ENCODE data around the gene PLEKHJ1.

The PLEKHJ1 gene

DNA sequence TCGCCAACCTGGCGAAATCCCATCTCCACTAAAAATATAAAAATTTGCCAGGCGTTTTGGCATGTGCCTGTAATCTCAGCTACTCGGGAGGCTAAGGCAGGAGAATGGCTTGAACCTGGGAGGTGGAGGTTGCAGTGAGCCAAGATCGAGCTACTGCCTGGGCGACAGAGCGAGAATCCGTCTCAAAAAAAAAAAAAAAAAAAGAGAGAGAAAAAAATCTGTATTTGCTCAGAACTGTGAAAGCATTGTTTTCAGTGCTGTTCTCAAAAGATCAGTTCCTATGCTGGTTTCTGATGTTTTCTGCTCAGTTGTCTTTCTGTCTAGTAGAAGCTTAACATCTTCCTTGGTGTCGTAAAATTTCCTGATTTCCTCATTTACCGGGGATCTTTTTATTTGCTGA, 3.0 kb upstream of the PLEKHJ1 start:
- H3K9ac ChIP-seq (ENCODE audit: low read depth, low read length) = peak overlapping the region; percentile 24; the same call in 1 of the 2 replicates
- peaks cover 6% of the 10 kb centered on the region; the same call in 1 of the 2 replicates for H3K36me3 ChIP-seq (ENCODE audit: insufficient read depth, low read length)
- peaks cover 20% of the 10 kb centered on the region for H3K4me1 ChIP-seq (ENCODE audit: insufficient read depth, low read length)
- no peaks in the 10 kb centered on the region for H3K9me3 ChIP-seq (ENCODE audit: control insufficient read depth, insufficient read depth, low read length)

DNA sequence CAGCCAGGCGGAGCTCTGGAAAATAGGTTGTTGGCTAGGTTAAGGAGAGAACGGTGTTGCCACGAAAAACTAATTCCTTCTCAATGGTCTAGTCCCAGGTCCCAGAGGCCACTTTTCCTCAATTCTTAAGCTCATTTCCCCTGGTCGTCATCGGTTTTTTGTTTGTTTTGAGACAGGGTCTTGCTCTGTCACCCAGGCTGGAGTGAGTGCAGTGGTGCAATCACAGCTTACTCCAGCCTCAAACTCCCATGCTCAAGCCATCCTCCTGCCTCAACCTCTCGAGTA, 1.7 kb upstream of the PLEKHJ1 start:
- no peaks in the 10 kb centered on the region for H3K9me3 ChIP-seq (ENCODE audit: control insufficient read depth, insufficient read depth, low read length)
- H3K36me3 ChIP-seq (ENCODE audit: insufficient read depth, low read length) = no peaks in the 10 kb centered on the region; the same call in 1 of the 2 replicates
- H3K9ac ChIP-seq (ENCODE audit: low read depth, low read length) = peak overlapping the region; percentile 90; the same call in 1 of the 2 replicates
- H3K4me1 ChIP-seq (ENCODE audit: insufficient read depth, low read length) = peaks cover 20% of the 10 kb centered on the region

- H3K9ac ChIP-seq (ENCODE audit: low read depth, low read length) = peak overlapping the region; percentile 90
- no peaks in the 10 kb centered on the region; the same call in 1 of the 2 replicates for H3K36me3 ChIP-seq (ENCODE audit: insufficient read depth, low read length)
- no peaks in the 10 kb centered on the region for H3K9me3 ChIP-seq (ENCODE audit: control insufficient read depth, insufficient read depth, low read length)
- peaks cover 20% of the 10 kb centered on the region for H3K4me1 ChIP-seq (ENCODE audit: insufficient read depth, low read length)
Measured at GRCh38 chr19:2237051-2237868, 1.1 kb upstream of the PLEKHJ1 start.

DNA sequence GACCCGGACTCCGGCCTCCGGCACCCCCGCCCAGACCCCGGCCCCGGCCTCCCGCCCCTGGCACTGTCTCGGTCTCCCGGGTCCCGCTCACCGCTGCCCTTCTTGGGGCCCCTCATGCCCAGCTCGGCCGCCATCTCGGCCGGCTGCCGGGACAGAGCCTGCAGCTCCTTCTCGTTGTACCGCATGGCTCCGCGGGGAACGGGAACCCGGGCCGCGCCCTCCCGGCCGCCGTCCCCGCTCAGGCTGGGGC, 140 bp downstream of the PLEKHJ1 start:
- H3K4me1 ChIP-seq (ENCODE audit: insufficient read depth, low read length) = peaks cover 19% of the 10 kb centered on the region
- no peaks in the 10 kb centered on the region; the same call in 1 of the 2 replicates for H3K36me3 ChIP-seq (ENCODE audit: insufficient read depth, low read length)
- peak overlapping the region; percentile 90; the same call in 1 of the 2 replicates for H3K9ac ChIP-seq (ENCODE audit: low read depth, low read length)
- H3K9me3 ChIP-seq (ENCODE audit: control insufficient read depth, insufficient read depth, low read length) = no peaks in the 10 kb centered on the region

DNA sequence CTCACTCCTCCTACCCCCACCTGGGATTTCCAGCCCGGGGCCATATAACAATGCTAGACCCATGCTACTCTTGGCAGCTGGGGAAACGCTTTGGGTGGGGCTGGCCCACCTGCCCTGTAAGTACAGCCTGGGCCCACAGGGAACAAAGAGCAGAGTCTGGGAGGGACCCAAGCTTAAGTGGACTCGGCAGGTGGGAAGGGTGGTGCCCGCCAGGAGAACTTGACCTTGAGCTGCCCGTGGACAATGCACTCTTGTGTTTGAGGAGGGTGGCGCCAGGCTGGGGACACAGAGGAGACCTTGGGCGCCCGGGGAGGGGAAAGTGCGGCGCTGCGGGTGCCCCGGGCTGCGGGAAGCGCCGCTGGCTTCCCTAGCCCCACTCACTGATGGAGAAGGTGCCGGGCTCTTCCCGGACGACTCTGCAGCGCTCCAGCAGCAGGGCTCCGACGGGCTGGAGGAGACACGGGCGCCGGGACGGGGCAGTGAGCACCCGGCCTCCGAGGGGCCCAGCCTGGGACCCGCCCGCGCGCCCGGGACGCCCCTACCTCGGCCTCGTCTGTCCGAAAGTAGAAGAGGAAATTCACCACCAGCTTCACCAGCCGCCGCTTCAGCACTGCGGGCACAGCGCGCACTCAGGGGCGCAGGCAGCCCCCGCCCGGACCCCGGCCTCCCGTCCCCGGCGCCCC, 607 bp downstream of the PLEKHJ1 start:
- no peaks in the 10 kb centered on the region; the same call in 1 of the 2 replicates for H3K36me3 ChIP-seq (ENCODE audit: insufficient read depth, low read length)
- H3K9ac ChIP-seq (ENCODE audit: low read depth, low read length) = peak overlapping the region; percentile 90
- H3K4me1 ChIP-seq (ENCODE audit: insufficient read depth, low read length) = peaks cover 14% of the 10 kb centered on the region
- H3K9me3 ChIP-seq (ENCODE audit: control insufficient read depth, insufficient read depth, low read length) = no peaks in the 10 kb centered on the region

DNA sequence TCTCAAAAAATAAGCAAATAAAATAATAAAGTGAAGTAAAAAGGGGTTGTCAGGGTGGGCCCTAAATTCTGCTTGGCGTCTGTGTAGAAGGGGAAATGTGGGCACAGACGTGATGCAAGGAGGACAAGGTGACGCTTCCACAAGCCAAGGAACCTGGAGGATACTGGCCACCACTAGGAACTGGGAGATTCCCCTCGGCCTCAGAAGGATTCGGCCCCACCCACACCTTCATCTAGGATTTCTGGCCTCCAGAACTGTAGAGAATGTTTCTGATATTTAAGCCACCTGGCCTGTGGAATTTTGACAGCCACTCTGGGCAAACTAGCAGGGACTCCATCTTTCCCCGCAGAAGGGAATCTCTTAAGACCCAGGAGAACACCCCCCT, 1.1 kb downstream of the PLEKHJ1 start:
- peak overlapping the region; percentile 90 for H3K9ac ChIP-seq (ENCODE audit: low read depth, low read length)
- peaks cover 11% of the 10 kb centered on the region for H3K4me1 ChIP-seq (ENCODE audit: insufficient read depth, low read length)
- H3K36me3 ChIP-seq (ENCODE audit: insufficient read depth, low read length) = no peaks in the 10 kb centered on the region; the same call in 1 of the 2 replicates
- H3K9me3 ChIP-seq (ENCODE audit: control insufficient read depth, insufficient read depth, low read length) = no peaks in the 10 kb centered on the region

DNA sequence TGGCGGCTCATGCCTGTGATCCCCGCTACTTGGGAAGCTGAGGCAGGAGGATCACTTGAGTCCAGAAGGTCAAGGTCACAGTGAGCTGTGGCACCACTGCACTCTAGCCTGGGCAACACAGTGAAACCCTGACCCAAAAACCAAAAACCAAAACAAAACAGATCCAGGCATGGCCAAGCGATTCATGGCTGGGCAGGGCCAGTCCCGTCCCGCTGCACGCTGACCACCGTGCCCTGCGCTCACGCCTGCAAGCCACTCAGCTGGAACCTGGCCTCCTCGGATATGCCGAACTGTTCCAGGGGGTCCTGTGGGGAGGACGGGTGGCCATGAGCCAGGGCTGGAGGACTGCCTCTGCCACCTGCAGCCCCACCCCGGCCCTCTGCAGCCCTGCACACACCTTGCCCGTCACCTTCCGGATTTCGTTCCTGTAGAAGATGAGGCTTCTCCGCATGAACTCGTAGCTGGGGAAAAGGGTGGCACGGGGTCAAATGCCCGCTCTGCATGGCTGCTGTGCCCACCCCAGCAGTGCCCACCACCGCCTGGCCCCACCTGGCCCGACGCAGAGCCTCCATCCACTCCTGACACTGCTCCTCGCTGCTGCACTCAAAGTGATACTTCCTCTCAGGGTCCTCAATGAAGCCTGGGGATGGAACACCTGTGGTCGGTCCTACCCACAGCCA, 2.4 kb downstream of the PLEKHJ1 start:
- Histone ChIP-seq H3K9ac (ENCODE audit: low read depth, low read length) (no peak overlapping the region), H3K9me3 (ENCODE audit: control insufficient read depth, insufficient read depth, low read length) (no peaks in the 10 kb centered on the region), H3K4me1 (ENCODE audit: insufficient read depth, low read length) (0 out of 2 replicates have a peak, but pooled peaks cover 6% of the 10 kb centered on the region), H3K36me3 (ENCODE audit: insufficient read depth, low read length) (no peaks in the 10 kb centered on the region; the same call in 1 of the 2 replicates)

DNA sequence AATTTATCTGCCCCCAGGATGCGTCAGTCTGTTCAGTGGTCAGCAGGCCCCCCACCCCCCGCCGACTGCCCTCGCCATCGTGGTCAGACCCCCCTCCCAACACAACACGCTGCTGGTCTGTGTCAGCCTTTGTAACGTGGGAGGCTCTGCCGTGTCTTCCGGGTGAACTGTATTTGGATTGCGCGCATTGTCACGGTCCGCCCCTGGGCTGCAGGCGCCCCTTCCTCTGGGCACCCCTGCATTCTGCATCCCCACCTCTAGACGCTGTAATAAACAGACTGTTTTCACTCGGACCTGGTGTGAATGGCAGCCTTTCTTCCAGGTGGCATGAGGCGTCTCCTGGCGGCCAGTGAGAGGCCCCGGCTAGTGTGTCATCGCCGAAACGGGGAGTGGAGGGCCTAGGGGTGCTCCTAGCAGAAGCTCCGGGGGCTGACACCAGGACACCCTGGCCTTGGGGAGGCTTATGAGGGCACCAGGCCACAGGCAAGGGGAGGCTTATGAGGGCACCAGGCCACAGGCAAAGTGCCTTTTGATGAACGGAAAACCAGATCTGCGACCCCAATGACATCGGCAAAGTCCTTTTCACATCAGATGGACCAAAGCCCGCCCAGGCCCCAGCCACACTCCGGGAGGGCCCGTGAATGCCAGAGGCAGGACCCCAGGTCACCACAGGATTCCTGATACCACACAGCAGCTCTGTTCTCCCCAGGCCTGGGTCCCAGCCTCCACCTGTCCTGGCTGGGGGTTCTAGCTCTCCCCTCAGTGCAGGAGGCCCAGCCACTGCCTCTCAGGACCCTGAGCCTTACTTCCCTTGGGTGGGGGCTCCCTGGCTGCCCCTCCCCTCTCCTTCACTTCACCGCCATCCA, 3.6 kb downstream of the PLEKHJ1 start:
- no peaks in the 10 kb centered on the region for H3K4me1 ChIP-seq (ENCODE audit: insufficient read depth, low read length)
- no peaks in the 10 kb centered on the region for H3K9me3 ChIP-seq (ENCODE audit: control insufficient read depth, insufficient read depth, low read length)
- no peak overlapping the region for H3K9ac ChIP-seq (ENCODE audit: low read depth, low read length)
- H3K36me3 ChIP-seq (ENCODE audit: insufficient read depth, low read length) = no peaks in the 10 kb centered on the region; the same call in 1 of the 2 replicates

DNA sequence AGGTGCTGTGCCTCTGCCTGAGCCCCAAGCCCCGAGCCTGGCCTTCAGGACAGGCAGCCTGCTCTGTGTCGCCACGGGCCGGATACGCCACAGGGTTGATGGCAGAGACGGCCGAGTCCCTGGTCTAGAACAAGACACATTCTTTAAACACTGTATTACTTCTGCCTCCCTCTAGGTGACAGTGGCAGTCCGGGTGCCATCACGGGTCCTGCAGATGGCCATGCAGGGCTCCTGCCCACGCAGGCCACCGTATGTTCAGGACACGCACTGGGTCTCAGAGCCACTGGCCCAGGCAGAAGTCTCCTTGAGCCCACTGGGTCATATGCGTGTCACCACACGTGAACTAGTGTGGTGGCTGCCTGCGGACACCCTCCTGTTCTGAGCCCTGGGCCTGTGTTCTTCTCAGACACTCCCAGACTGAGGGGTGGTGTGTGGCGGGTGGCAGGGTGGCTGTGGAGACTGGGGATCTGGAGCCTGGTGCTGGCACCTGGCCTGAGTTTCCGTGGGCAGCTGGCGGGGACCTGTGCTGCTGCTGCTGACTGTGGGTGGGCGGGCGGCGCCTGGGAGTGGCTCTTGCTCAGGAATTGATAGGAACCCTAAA, 4.4 kb downstream of the PLEKHJ1 start:
- Histone ChIP-seq H3K4me1 (ENCODE audit: insufficient read depth, low read length) (no peaks in the 10 kb centered on the region), H3K36me3 (ENCODE audit: insufficient read depth, low read length) (no peaks in the 10 kb centered on the region; the same call in 1 of the 2 replicates), H3K9ac (ENCODE audit: low read depth, low read length) (no peak overlapping the region)

GRCh38 chr19:2230807-2231533, 5.2 kb downstream of the PLEKHJ1 start:
- Histone ChIP-seq H3K36me3 (ENCODE audit: insufficient read depth, low read length) (peaks cover under 1% of the 10 kb centered on the region; the same call in 1 of the 2 replicates), H3K4me1 (ENCODE audit: insufficient read depth, low read length) (no peaks in the 10 kb centered on the region), H3K9me3 (ENCODE audit: control insufficient read depth, insufficient read depth, low read length) (no peaks in the 10 kb centered on the region), H3K9ac (ENCODE audit: low read depth, low read length) (no peak overlapping the region)

More for the DNA sequence above, 4.4 kb downstream of the PLEKHJ1 start:
- H3K9me3 ChIP-seq (ENCODE audit: control insufficient read depth, insufficient read depth, low read length) = no peaks in the 10 kb centered on the region

GRCh38 chr19:2230033-2230531, 6.0 kb downstream of the PLEKHJ1 start:
- Histone ChIP-seq H3K36me3 (ENCODE audit: insufficient read depth, low read length) (peaks cover 4% of the 10 kb centered on the region; the same call in 1 of the 2 replicates), H3K4me1 (ENCODE audit: insufficient read depth, low read length) (no peaks in the 10 kb centered on the region), H3K9me3 (ENCODE audit: control insufficient read depth, insufficient read depth, low read length) (no peaks in the 10 kb centered on the region), H3K9ac (ENCODE audit: low read depth, low read length) (no peak overlapping the region)

DNA sequence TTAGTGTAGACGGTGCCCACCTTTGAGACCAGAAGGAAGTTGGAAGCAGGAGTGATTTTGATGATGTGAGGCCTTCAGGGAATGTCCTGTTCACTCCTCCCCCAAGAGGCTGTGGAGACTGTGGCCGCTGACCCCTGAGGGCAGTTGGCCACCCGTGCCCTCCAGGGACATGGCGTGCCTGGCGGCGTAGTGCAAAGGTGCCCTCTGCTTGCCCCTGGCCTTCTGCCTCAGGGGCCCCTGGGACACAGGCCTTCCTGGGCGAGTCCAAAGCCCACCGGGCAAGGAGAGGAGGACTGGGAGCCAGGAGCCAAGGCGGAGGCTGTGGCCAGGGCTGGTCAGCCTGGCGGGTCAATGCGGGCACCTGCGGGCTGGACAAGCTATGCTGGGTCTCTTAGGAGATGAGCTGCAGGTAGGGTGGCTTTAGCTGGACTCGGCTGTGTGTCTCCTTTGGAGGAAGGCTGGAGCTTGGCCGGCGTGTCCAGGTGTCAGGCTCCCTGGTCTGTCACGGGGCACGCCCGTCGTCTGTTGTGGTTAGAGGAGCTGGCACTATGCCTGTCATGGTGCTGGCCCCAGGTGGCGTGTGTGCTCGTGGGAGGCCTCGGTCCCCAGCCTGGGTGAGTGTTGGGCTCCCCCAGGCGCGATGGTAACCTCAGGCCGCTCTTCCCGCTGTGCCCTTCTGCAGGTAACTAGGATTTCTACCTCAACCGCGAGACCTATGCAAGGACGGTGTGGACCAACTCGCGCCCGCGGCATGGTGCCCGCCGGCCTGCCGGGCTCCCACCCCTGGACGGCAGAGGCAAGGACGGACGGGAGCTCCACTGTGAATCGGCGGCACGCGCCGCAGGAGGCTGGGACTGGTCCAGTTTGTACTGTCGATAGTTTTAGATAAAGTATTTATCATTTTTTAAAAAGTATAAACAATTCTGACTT, 6.8 kb downstream of the PLEKHJ1 start:
- Histone ChIP-seq H3K9ac (ENCODE audit: low read depth, low read length) (no peak overlapping the region), H3K36me3 (ENCODE audit: insufficient read depth, low read length) (peaks cover 4% of the 10 kb centered on the region; the same call in 1 of the 2 replicates), H3K4me1 (ENCODE audit: insufficient read depth, low read length) (no peaks in the 10 kb centered on the region), H3K9me3 (ENCODE audit: control insufficient read depth, insufficient read depth, low read length) (no peaks in the 10 kb centered on the region)
